Natural killer cell (primary cell): ENCODE data around the gene OR4D1. TPM values are rescaled to one million over a fixed set of nuclear protein-coding genes. Genes with fewer than 3 reads are reported as not detected.

Experiments
- ATAC-seq, 3 donors: fragments of 150-1000 bp in 2 of 3; fragments of 200-7000 bp in 1 of 3; cut with Tn5 transposase; 1 replicate in 1 of 3; 2 replicates in 2 of 3; pipeline ENCODE4 v1.10.0; 2021; ENCODE audit warnings: mild to moderate bottlenecking in 2 of 3, moderate library complexity in 2 of 3
- DNase-seq, 2 donors: peaks; one replicate each; pipeline versions ENCODE4 v3.0.0 to v3.0.0-alpha.2; 2013 to 2021; ENCODE audit warnings: mixed read lengths in 1 of 2
- H3K27ac ChIP-seq: one replicate; pipeline ENCODE4 v1.5.1; 2013; ENCODE audit warnings: mild to moderate bottlenecking, low read length
- H3K27me3 ChIP-seq: one replicate; pipeline ENCODE4 v1.6.1; 2013; ENCODE audit warnings: low read length; ENCODE audit not compliant: control insufficient read depth, insufficient read depth
- H3K36me3 ChIP-seq: one replicate; pipeline ENCODE4 v1.6.1; 2013; ENCODE audit warnings: low read length; ENCODE audit not compliant: control insufficient read depth, insufficient read depth
- H3K4me1 ChIP-seq: one replicate; pipeline ENCODE4 v1.6.1; 2013; ENCODE audit warnings: low read length; ENCODE audit not compliant: control insufficient read depth, insufficient read depth
- H3K4me3 ChIP-seq: one replicate; pipeline ENCODE4 v1.5.1; 2013; ENCODE audit warnings: low read length
- H3K9me3 ChIP-seq: one replicate; pipeline ENCODE4 v1.6.1; 2013; ENCODE audit warnings: low read length; ENCODE audit not compliant: control insufficient read depth, insufficient read depth
- H3K27ac Mint-ChIP-seq, 2 donors: one replicate each; pipeline ENCODE4 v1.8.0; 2022; ENCODE audit warnings: mild to moderate bottlenecking in 2 of 2, mixed read lengths in 2 of 2, moderate library complexity in 1 of 2
- H3K27me3 Mint-ChIP-seq, 2 donors: one replicate each; pipeline ENCODE4 v1.8.0; 2022; ENCODE audit warnings: low read depth in 2 of 2, mixed read lengths in 2 of 2
- H3K36me3 Mint-ChIP-seq: one replicate; pipeline ENCODE4 v1.8.0; 2022; ENCODE audit warnings: mixed read lengths
- H3K4me1 Mint-ChIP-seq, 2 donors: one replicate each; pipeline ENCODE4 v1.8.0; 2022; ENCODE audit warnings: mixed read lengths in 2 of 2
- H3K4me3 Mint-ChIP-seq: one replicate; pipeline ENCODE4 v1.8.0; 2022; ENCODE audit warnings: mild to moderate bottlenecking, moderate library complexity, mixed read lengths
- H3K9me3 Mint-ChIP-seq, 2 donors: one replicate each; pipeline ENCODE4 v1.8.0; 2022; ENCODE audit warnings: mixed read lengths in 2 of 2
- CTCF ChIP-seq: fragments of 200-600 bp; IDR thresholded peaks from one replicate; pipeline ENCODE4 v1.8.0; 2022; ENCODE audit warnings: antibody characterized with exemption
- WGBS: methylation state at CpG from one replicate; pipeline ENCODE4 v1.1.7; 2013; ENCODE audit warnings: missing lambda C conversion rate; ENCODE audit not compliant: insufficient coverage; 5-methylcytosine and 5-hydroxymethylcytosine counted together
- intact Hi-C: fragments of 100-400 bp; cut with micrococcal nuclease; formaldehyde crosslinking; loops from one replicate; pipeline ENCODE4 v1.14.2; 2022
- total RNA-seq, 4 donors: library from RNA; stranded (reverse); fragments of 120-200 nt in 1 of 4; gene quantifications; one replicate each; pipeline versions ENCODE4 v1.2.3 to v1.2.4, GENCODE V29; 2013 to 2022

Gene OR4D1
- total RNA-seq, 3 donors from 2014 or later (not counting 1 experiment from before 2014, with no cell fraction given): 1.0 to 1.6 (median 1.2) TPM

- ATAC-seq (no peak), DNase-seq (no peak)
- TF ChIP-seq CTCF: no peak
- intact Hi-C loops: no loop called here
- Histone ChIP-seq H3K36me3 (no peaks in the 10 kb centered on the region), H3K27ac (no peak overlapping the region), H3K27me3 (no peaks in the 10 kb centered on the region), H3K4me1 (no peaks in the 10 kb centered on the region), H3K4me3 (no peak overlapping the region), H3K9me3 (no peaks in the 10 kb centered on the region)
- no peak overlapping the region for H3K4me3 Mint-ChIP-seq
- no peaks in the 10 kb centered on the region for H3K9me3 Mint-ChIP-seq
- H3K27ac Mint-ChIP-seq: no peak overlapping the region
- 89% methylated on average over 3 of the region's 4 CpGs for WGBS
- H3K27me3 Mint-ChIP-seq: peaks cover 3 to 5% of the 10 kb centered on the region in 2 donors
- peaks cover 0 to 6% of the 10 kb centered on the region in 2 donors for H3K4me1 Mint-ChIP-seq
- H3K36me3 Mint-ChIP-seq: no peaks in the 10 kb centered on the region
These were observed 33.6 kb downstream of the OR4D1 start for GRCh38 chr17:58181796-58182195.

DNA sequence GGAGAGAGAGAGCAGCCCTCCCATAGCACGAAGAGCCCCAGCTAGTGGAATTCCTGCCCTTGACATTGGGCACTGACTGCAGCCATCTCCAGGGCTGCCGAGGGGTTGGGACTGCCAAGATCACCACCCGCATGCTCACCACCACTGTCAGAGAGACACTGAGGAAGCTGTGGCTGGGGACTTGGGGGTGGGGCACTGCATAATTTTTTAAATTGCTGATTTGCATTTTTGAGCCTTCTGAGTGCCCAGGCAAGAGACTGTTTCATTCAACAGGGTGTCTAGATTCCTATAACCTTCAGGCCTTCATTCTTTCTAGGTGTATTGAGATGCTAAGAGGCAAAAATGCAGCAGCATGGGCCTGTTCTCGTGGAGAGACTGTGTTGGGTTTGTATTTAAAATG is 35.3 kb downstream of the OR4D1 start:
- H3K9me3 Mint-ChIP-seq: no peaks in the 10 kb centered on the region
- no peak for ATAC-seq
- Histone ChIP-seq H3K4me3 (no peak overlapping the region), H3K9me3 (no peaks in the 10 kb centered on the region), H3K4me1 (no peaks in the 10 kb centered on the region), H3K27me3 (no peaks in the 10 kb centered on the region), H3K27ac (no peak overlapping the region), H3K36me3 (no peaks in the 10 kb centered on the region)
- 83% methylated on average over 4 of the region's 4 CpGs for WGBS
- DNase-seq: no peak
- H3K4me3 Mint-ChIP-seq: no peak overlapping the region
- H3K4me1 Mint-ChIP-seq: peaks cover 0 to 6% of the 10 kb centered on the region in 2 donors
- no peak for TF ChIP-seq CTCF
- H3K27ac Mint-ChIP-seq: no peak overlapping the region
- H3K27me3 Mint-ChIP-seq: peaks cover 6 to 14% of the 10 kb centered on the region in 2 donors
- intact Hi-C loops: no loop called here
- H3K36me3 Mint-ChIP-seq: no peaks in the 10 kb centered on the region

DNA sequence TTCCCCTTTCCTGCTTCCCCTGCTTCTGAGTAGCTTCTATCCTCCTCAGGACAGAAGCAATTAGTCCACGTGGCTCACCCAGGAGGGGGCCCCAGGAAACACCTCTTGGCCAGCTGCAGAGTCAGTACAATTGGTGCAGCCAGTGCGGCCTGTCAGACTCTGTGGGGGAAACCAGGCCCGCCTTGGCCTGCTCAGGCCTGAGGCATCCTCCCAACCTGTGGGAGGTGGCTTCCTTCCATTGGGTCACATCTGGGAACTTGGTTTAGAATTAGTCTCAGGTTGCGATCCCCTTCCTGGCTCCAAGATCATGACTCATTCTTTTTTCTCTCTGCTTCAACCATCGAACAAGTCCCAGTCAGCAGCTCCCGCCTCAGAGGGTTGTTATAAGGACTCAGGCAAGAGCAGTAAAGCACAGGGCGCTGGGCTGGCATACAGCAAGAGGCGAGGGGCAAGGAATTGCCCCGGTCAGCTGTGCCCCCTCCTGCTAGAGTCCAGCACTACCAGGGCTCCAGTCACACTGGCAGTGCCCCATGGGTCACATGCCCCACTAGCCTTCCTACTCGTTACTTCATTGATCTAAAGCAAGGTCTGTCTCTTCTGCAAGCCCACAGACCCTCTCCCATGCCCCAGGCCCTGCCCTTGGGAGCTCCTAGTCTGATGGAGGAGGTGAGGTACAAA is 36.3 kb downstream of the OR4D1 start:
- no peaks in the 10 kb centered on the region for H3K36me3 ChIP-seq
- Mint-ChIP-seq H3K4me3 (no peak overlapping the region), H3K27ac (no peak overlapping the region), H3K36me3 (no peaks in the 10 kb centered on the region), H3K4me1 (peaks cover 0 to 6% of the 10 kb centered on the region in 2 donors), H3K9me3 (no peaks in the 10 kb centered on the region), H3K27me3 (peaks cover 6 to 14% of the 10 kb centered on the region in 2 donors)
- intact Hi-C loops: no loop called here
- no peaks in the 10 kb centered on the region for H3K9me3 ChIP-seq
- no peak overlapping the region for H3K27ac ChIP-seq
- DNase-seq: no peak
- H3K4me3 ChIP-seq: no peak overlapping the region
- ATAC-seq: no peak
- no peaks in the 10 kb centered on the region for H3K27me3 ChIP-seq
- TF ChIP-seq CTCF: no peak
- 73% methylated on average over 10 of the region's 10 CpGs for WGBS
- H3K4me1 ChIP-seq: no peaks in the 10 kb centered on the region
